ENCODE data around the gene TBCC. TPM values are rescaled to one million over a fixed set of nuclear protein-coding genes. Genes with fewer than 3 reads are reported as not detected.
A peak's percentile ranks its signal among the peaks of the same experiment; 100 is the strongest.
"Not testable (repeated sequence)": the region's sequence is repeated elsewhere in the genome, so short reads cannot be mapped to it uniquely, and the experiment has no call there.

The TBCC gene
- total and polyA plus RNA-seq, 7 donors = 16.6 to 39.6 (median 30.6) TPM

- 64 to 81% methylated on average over 24 of the region's 24 CpGs for WGBS, 2 donors
- peak; percentile 81 for DNase-seq
- no peaks in the 10 kb centered on the region for H3K27me3 ChIP-seq
- no peak for TF ChIP-seq CTCF (IDR thresholded peaks at IDR 0.05)
- TF ChIP-seq EP300 (IDR thresholded peaks at IDR 0.05) = no peak
- TF ChIP-seq POLR2AphosphoS5 (IDR thresholded peaks at IDR 0.05) = peak in 1 of 4 donors; percentile 24
- TF ChIP-seq POLR2A (IDR thresholded peaks at IDR 0.05) = no peak
- H3K36me3 ChIP-seq = no peaks in the 10 kb centered on the region
- peak overlapping the region in 1 of 4 donors; percentile 63 for H3K27ac ChIP-seq
- H3K4me1 ChIP-seq = peaks cover 0 to 11% (median 5%) of the 10 kb centered on the region in 4 donors
- peak overlapping the region in 1 of 4 donors; percentile 48 for H3K4me3 ChIP-seq
- no peaks in the 10 kb centered on the region for H3K9me3 ChIP-seq
- intact Hi-C loops (cut with DNase I) = no loop called here
Observed at GRCh38 chr6:42704251-42704936, 41.5 kb downstream of the TBCC start.

GRCh38 chr6:42702786-42703185 is 43.1 kb downstream of the TBCC start:
- H3K36me3 ChIP-seq; DNase-seq; H3K27ac ChIP-seq; H3K4me3 ChIP-seq; intact Hi-C loops (cut with DNase I); H3K9me3 ChIP-seq; H3K27me3 ChIP-seq: not testable (repeated sequence)
- 95% methylated on average over 3 of the region's 3 CpGs for WGBS, 2 donors
- peaks cover 0 to 11% (median 5%) of the 10 kb centered on the region in 4 donors for H3K4me1 ChIP-seq

DNA sequence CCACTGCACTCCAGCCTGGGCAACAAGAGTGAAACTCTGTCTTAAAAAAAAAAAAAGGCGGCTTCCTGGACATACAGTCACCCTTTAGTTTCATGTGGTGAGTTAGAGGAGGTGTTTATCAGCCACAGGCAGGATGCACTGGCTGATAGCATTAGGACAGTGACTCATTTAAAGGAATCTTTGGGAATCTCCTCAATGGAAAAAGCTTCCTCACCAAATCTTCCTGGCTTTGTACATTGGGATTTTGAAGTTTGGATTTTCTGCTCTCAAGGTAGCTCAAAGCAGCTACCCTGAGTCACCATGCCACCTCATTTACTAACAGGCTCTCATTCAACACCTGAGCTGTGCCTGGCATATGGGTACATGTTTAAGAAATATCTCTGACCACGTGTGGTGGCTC is 43.7 kb downstream of the TBCC start:
- no peak for TF ChIP-seq POLR2A (IDR thresholded peaks at IDR 0.05)
- Histone ChIP-seq H3K36me3 (no peaks in the 10 kb centered on the region), H3K4me1 (peaks cover 0 to 13% (median 6%) of the 10 kb centered on the region in 4 donors), H3K4me3 (no peak overlapping the region), H3K27me3 (no peaks in the 10 kb centered on the region), H3K27ac (no peak overlapping the region), H3K9me3 (no peaks in the 10 kb centered on the region)
- intact Hi-C loops (cut with DNase I) = no loop called here
- WGBS, 2 donors = 79 to 92% methylated on average over 2 of the region's 2 CpGs
- DNase-seq = no peak

DNA sequence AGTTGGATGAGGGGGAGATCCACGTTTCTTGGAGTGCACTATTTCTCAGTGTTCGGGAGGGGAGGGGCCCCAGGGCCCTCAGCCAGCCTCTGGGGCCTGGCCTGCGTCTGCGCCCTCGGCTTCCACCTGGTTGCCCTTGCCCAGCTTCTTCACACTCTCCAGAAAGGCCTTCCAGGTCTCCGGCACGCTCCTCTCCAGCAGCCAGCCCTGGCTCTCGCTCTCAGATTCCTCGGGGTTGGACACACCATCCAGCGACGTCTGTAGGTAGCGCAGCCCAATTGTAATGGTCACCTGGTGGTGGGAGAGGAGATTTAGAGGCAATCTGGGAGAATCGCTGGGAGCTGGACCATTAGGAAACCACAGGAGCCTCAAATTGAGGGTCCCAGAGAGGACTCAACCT is 47.7 kb downstream of the TBCC start:
- H3K4me3 ChIP-seq = no peak overlapping the region
- peaks cover 0 to 38% (median 16%) of the 10 kb centered on the region in 4 donors for H3K4me1 ChIP-seq
- WGBS, 2 donors = 79 to 85% methylated on average over 13 of the region's 13 CpGs
- TF ChIP-seq POLR2AphosphoS5 (IDR thresholded peaks at IDR 0.05) = peak in 1 of 4 donors; percentile 9
- TF ChIP-seq EP300 (IDR thresholded peaks at IDR 0.05) = no peak
- intact Hi-C loops (cut with DNase I) = no loop called here
- peaks cover 0 to 12% (median 0%) of the 10 kb centered on the region in 4 donors for H3K36me3 ChIP-seq
- H3K27me3 ChIP-seq = no peaks in the 10 kb centered on the region
- no peak overlapping the region for H3K27ac ChIP-seq
- H3K9me3 ChIP-seq = no peaks in the 10 kb centered on the region
- DNase-seq = no peak

DNA sequence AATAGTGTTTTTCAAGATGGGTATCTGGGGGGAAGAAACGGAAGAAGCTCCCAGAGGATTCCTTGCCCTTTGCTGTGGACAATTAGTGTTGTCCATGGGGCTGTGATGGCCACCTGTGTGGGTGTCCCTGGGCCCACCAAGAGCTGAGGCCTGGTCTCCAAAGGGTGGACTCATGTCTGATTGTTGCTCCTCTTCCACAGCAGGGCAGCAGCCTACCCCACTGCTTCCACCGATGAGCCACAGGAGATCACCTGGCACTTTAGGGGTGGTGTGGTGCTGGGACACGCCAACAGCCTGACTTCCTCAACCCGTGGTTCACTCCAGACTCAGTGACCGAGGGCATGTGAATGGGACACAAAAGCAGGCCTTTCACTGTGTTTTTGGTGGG is 48.6 kb downstream of the TBCC start:
- Histone ChIP-seq H3K9me3 (no peaks in the 10 kb centered on the region), H3K27ac (peak overlapping the region in 3 of 4 donors; percentile 48 to 60 (median 53)), H3K4me3 (no peak overlapping the region), H3K4me1 (peaks cover 0 to 48% (median 24%) of the 10 kb centered on the region in 4 donors), H3K27me3 (no peaks in the 10 kb centered on the region), H3K36me3 (peaks cover 0 to 21% (median 3%) of the 10 kb centered on the region in 4 donors)
- DNase-seq = no peak
- 87 to 94% methylated on average over 5 of the region's 5 CpGs for WGBS, 2 donors
- TF ChIP-seq POLR2AphosphoS5 (IDR thresholded peaks at IDR 0.05) (no peak), CTCF (IDR thresholded peaks at IDR 0.05) (no peak), EP300 (IDR thresholded peaks at IDR 0.05) (no peak), POLR2A (IDR thresholded peaks at IDR 0.05) (no peak)
- intact Hi-C loops (cut with DNase I) = no loop called here

DNA sequence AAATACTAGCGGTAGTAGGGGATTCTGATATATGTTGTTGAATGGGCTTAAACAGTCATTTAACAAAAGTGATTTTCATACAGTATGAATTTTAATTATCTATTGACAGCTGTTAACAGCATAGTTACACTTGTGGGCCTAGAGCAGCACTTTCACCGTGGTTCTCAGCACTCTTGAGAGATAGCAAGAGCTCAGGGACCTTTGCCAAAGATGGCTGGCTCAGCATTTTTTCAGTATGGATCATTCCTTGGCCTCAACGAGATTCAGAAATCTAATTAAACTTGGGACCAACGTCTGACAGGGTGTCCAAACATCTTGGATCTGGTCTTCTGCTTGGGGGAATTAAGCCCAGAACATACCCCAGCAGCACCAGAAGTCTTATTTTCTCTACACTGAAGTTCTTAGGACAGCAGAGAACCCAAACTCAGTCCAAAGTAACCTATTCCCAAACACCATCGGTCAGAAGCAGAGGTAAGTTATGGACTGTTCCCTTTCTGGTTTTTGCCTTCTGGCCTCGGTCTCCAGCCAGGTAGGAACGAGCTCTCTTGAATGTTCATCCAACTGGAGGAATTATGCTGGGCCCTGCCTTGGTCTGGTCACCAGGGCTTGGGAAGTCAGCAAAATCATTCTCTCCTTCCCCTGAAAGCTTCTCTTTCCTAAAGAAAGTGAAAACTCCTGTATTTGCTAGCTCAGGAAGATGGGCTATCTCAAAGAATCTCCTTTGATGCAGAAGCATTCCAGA is 49.2 kb downstream of the TBCC start:
- Histone ChIP-seq H3K36me3 (peaks cover 0 to 27% (median 6%) of the 10 kb centered on the region in 4 donors), H3K4me1 (peaks cover 0 to 54% (median 29%) of the 10 kb centered on the region in 4 donors), H3K27me3 (no peaks in the 10 kb centered on the region), H3K4me3 (no peak overlapping the region), H3K27ac (peak overlapping the region in 3 of 4 donors; percentile 48 to 60 (median 53)), H3K9me3 (no peaks in the 10 kb centered on the region)
- TF ChIP-seq POLR2AphosphoS5 (IDR thresholded peaks at IDR 0.05) (no peak), POLR2A (IDR thresholded peaks at IDR 0.05) (no peak), EP300 (IDR thresholded peaks at IDR 0.05) (no peak), CTCF (IDR thresholded peaks at IDR 0.05) (no peak)
- intact Hi-C loops (cut with DNase I) = no loop called here
- DNase-seq = no peak
- 80 to 82% methylated on average over 7 of the region's 7 CpGs for WGBS, 2 donors

Measured in sigmoid colon (tissue), 7 donors.